COLO829 (cell line): ENCODE results near the gene MYOZ2.
"Not testable (repeated sequence)": the region's sequence is repeated elsewhere in the genome, so short reads cannot be mapped to it uniquely, and the experiment has no call there.

Source experiments
- DNase-seq: peaks from one replicate; pipeline ENCODE4 v3.0.0; 2012; ENCODE audit warnings: low spot score

MYOZ2 gene

GRCh38 chr4:119128148-119128547, 7.5 kb upstream of the MYOZ2 start:
- DNase-seq, result no peak

- no peak for DNase-seq
These were observed 5.1 kb upstream of the MYOZ2 start for GRCh38 chr4:119130365-119131065.

GRCh38 chr4:119131164-119131563, 4.5 kb upstream of the MYOZ2 start:
- no peak for DNase-seq

GRCh38 chr4:119132306-119132705, 3.3 kb upstream of the MYOZ2 start:
- DNase-seq, result no peak

- DNase-seq, result no peak
These were observed 914 bp downstream of the MYOZ2 start for GRCh38 chr4:119136546-119136945.

- DNase-seq, result peak; percentile 70
These were observed 2.4 kb downstream of the MYOZ2 start for GRCh38 chr4:119138046-119138445.

GRCh38 chr4:119139311-119139710, 3.7 kb downstream of the MYOZ2 start:
- DNase-seq, result no peak

- DNase-seq, result no peak
These were observed 4.2 kb downstream of the MYOZ2 start for GRCh38 chr4:119139822-119140252.

GRCh38 chr4:119141283-119141682, 5.7 kb downstream of the MYOZ2 start:
- DNase-seq, result not testable (repeated sequence)

GRCh38 chr4:119142833-119143232, 7.2 kb downstream of the MYOZ2 start:
- no peak for DNase-seq

GRCh38 chr4:119143341-119143740, 7.7 kb downstream of the MYOZ2 start:
- not testable (repeated sequence) for DNase-seq

- no peak for DNase-seq
These were observed 13.5 kb downstream of the MYOZ2 start for GRCh38 chr4:119149110-119149509.

- DNase-seq, result peak; percentile 94
These were observed 15.5 kb downstream of the MYOZ2 start for GRCh38 chr4:119151161-119151560.

GRCh38 chr4:119152741-119153140, 17.1 kb downstream of the MYOZ2 start:
- DNase-seq, result no peak

GRCh38 chr4:119162174-119162573, 26.5 kb downstream of the MYOZ2 start:
- DNase-seq, result no peak

GRCh38 chr4:119165767-119166166, 30.1 kb downstream of the MYOZ2 start:
- no peak for DNase-seq

- DNase-seq, result no peak
These were observed 34.6 kb downstream of the MYOZ2 start for GRCh38 chr4:119170195-119170594.

GRCh38 chr4:119172223-119172622, 36.6 kb downstream of the MYOZ2 start:
- DNase-seq, result no peak

GRCh38 chr4:119173729-119174361, 38.2 kb downstream of the MYOZ2 start:
- not testable (repeated sequence) for DNase-seq

GRCh38 chr4:119179011-119179410, 43.4 kb downstream of the MYOZ2 start:
- DNase-seq, result no peak

- DNase-seq, result no peak
These were observed 48.5 kb downstream of the MYOZ2 start for GRCh38 chr4:119184128-119184527.

- no peak for DNase-seq
These were observed 54.0 kb downstream of the MYOZ2 start for GRCh38 chr4:119189638-119190037.

GRCh38 chr4:119190354-119190753, 54.7 kb downstream of the MYOZ2 start:
- no peak for DNase-seq

GRCh38 chr4:119191505-119191904, 55.9 kb downstream of the MYOZ2 start:
- DNase-seq, result no peak
